ENCODE measurements around the gene MEF2A. TPM values are rescaled to one million over a fixed set of nuclear protein-coding genes. Genes with fewer than 3 reads are reported as not detected.

Gene MEF2A
- total RNA-seq, 1 experiment from 2014 or later = 29.6 TPM

GRCh38 chr15:99671926-99672635, 106.3 kb downstream of the MEF2A start:
- Histone ChIP-seq H3K9me2 (ENCODE audit: insufficient read depth) (no peaks in the 10 kb centered on the region; the same call in 1 of the 2 replicates), H4K20me1 (ENCODE audit: insufficient read depth) (no peaks in the 10 kb centered on the region), H3K4me2 (ENCODE audit: low read length) (no peak overlapping the region), H2AFZ (ENCODE audit: low read depth, low read length, poor library complexity, severe bottlenecking) (no peak overlapping the region), H3K4me1 (ENCODE audit: control insufficient read depth in 1 of 2, insufficient read depth in 2 of 2, low read length in 2 of 2) (no peaks in the 10 kb centered on the region), H3K36me3 (ENCODE audit: control insufficient read depth in 1 of 2, insufficient read depth in 2 of 2, low read length in 2 of 2) (0 out of 4 replicates have a peak, but pooled peaks cover 0 to 7% of the 10 kb centered on the region in 2 experiments), H3K27me3 (ENCODE audit: insufficient read depth, low read length) (no peaks in the 10 kb centered on the region), H3K79me2 (ENCODE audit: insufficient read depth, low read length) (no peaks in the 10 kb centered on the region), H3K27ac (ENCODE audit: low read depth, low read length) (no peak overlapping the region), H3K9ac (ENCODE audit: low read length) (no peak overlapping the region), H3K4me3 (replicated peaks in 1 of 2; ENCODE audit: low read depth in 1 of 2, low read length in 2 of 2) (no peak overlapping the region), H3K9me3 (ENCODE audit: control insufficient read depth in 1 of 2, insufficient read depth in 1 of 2, low read depth in 1 of 2, low read length in 2 of 2) (no peaks in the 10 kb centered on the region)
- ATAC-seq (no peak), DNase-seq (ENCODE audit: low read depth, low spot score) (no peak)
- intact Hi-C loops (cut with micrococcal nuclease) = no loop called here
- BruUV-seq (replicated peaks) = no TSS peak
- CTCF ChIA-PET = interaction anchor here (1.3 kb wide), 1 partner anchor 32 kb away, joined by 3 read pairs; no protein-coding TSS in a partner anchor
- POLR2A ChIA-PET = no interaction called here
- TF ChIP-seq ZBTB33 (IDR thresholded peaks at IDR 0.05; ENCODE audit: extremely low read depth, insufficient replicate concordance, low read length) (no peak), CTCF (IDR thresholded peaks at IDR 0.05 in 2 of 3, conservative IDR thresholded peaks at IDR 0.05 in 1 of 3; ENCODE audit: borderline replicate concordance in 1 of 3, insufficient read depth in 1 of 3, low read depth in 2 of 3, low read length in 2 of 3) (no peak), SP1 (IDR thresholded peaks at IDR 0.05; ENCODE audit: low read depth) (no peak), POLR2A (IDR thresholded peaks at IDR 0.05; ENCODE audit: borderline replicate concordance, extremely low read depth, insufficient read depth, insufficient read length) (no peak), EZH2phosphoT487 (IDR thresholded peaks at IDR 0.05; ENCODE audit: borderline replicate concordance) (no peak), FOSL1 (IDR thresholded peaks at IDR 0.05; ENCODE audit: low read depth) (no peak), SRF (IDR thresholded peaks at IDR 0.05; ENCODE audit: low read depth) (no peak), ZNF274 (IDR thresholded peaks at IDR 0.05; ENCODE audit: low read depth, low read length) (no peak)
- RAD21 ChIA-PET (ENCODE audit: low non-redundant PET in 1 of 2, low total read pairs in 2 of 2, uncharacterized antibody in 2 of 2, unreplicated experiment in 2 of 2) = no interaction called here
